Brain pericyte (primary cell): Measurements from ENCODE around the gene COL5A1.

Experiments used
- DNase-seq: peaks from one replicate; pipeline ENCODE4 v3.0.0-alpha.2; 2012; ENCODE audit warnings: low read depth, low spot score

COL5A1 gene

GRCh38 chr9:134871697-134872340 lies 230.2 kb downstream of the COL5A1 start:
- DNase-seq = no peak

- no peak for DNase-seq
Observed at GRCh38 chr9:134872482-134873231, 231.1 kb downstream of the COL5A1 start.

GRCh38 chr9:134875371-134875770 lies 233.8 kb downstream of the COL5A1 start:
- DNase-seq = no peak

GRCh38 chr9:134877541-134877940 lies 235.9 kb downstream of the COL5A1 start:
- no peak for DNase-seq

- DNase-seq = no peak
Observed at GRCh38 chr9:134879664-134880483, 238.3 kb downstream of the COL5A1 start.

- no peak for DNase-seq
Observed at GRCh38 chr9:134880484-134881312, 239.1 kb downstream of the COL5A1 start, which contains the start of gene FCN2. TSS of gene FCN2 (plus strand) at chr9:134880810. CDS start at chr9:134880822, 12 bp downstream.

- DNase-seq = no peak
Observed at GRCh38 chr9:134881313-134881670, 239.7 kb downstream of the COL5A1 start.

- no peak for DNase-seq
Observed at GRCh38 chr9:134882204-134882785, 240.7 kb downstream of the COL5A1 start.

- no peak for DNase-seq
Observed at GRCh38 chr9:134883040-134883782, 241.6 kb downstream of the COL5A1 start.

- DNase-seq = no peak
Observed at GRCh38 chr9:134884492-134884891, 242.9 kb downstream of the COL5A1 start.

GRCh38 chr9:134885001-134885678 lies 243.5 kb downstream of the COL5A1 start:
- DNase-seq = no peak

- no peak for DNase-seq
Observed at GRCh38 chr9:134885679-134886412, 244.2 kb downstream of the COL5A1 start.

- DNase-seq = no peak
Observed at GRCh38 chr9:134886413-134886913, 244.9 kb downstream of the COL5A1 start.

- DNase-seq = no peak
Observed at GRCh38 chr9:134887219-134887618, 245.6 kb downstream of the COL5A1 start.

- DNase-seq = no peak
Observed at GRCh38 chr9:134887686-134888602, 246.3 kb downstream of the COL5A1 start.

- DNase-seq = no peak
Observed at GRCh38 chr9:134888603-134889190, 247.1 kb downstream of the COL5A1 start.

- no peak for DNase-seq
Observed at GRCh38 chr9:134889386-134890154, 248.0 kb downstream of the COL5A1 start.
